NB4 (cell line): ENCODE data around the gene IBA57.

ENCODE experiments used
- MAX ChIP-seq: IDR thresholded peaks from 2 replicates; pipeline ENCODE4 v1.6.1; 2011; ENCODE audit warnings: low read depth, low read length
- TF ChIP-seq, protein P1 (sequence below): IDR thresholded peaks from one replicate; pipeline ENCODE4 v1.5.1; 2012; ENCODE audit warnings: low read depth, low read length

DNA sequence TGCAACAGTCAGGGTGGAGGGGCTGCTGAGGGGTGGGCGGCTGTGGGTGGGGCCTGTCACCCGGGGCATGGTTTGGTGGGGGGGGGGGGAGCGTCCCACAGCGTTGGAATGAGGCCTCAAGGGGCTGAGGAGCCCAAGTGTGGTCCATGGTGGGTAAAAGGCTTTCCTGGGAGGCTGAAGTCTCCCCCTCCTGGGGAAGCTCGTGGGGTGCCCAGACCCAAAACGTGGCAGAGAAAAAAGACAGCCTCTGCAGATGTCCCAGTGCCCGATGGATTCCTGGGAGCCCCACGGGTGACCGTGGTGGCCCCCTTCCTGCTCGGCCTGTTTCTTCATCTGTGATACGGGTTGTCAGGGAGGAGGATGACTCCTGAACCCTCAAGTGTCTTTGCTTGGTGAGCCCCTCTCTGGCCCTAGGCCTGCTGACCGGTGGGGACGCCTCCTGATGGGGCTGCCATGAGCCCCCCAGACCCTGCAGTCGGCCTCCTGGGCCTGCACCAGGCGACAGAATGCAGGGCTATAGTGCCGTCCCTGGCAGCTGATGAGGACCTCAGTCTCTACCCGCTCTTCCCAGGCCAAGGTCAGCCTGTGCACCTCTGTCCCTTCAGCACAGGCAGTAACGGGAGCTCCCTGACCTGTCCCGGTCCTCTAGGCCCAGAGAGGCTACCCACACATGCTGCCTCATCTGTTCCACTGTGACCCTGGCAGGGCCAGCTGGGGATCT is 43.4 kb downstream of the IBA57 start:
- TF ChIP-seq, protein P1, sequence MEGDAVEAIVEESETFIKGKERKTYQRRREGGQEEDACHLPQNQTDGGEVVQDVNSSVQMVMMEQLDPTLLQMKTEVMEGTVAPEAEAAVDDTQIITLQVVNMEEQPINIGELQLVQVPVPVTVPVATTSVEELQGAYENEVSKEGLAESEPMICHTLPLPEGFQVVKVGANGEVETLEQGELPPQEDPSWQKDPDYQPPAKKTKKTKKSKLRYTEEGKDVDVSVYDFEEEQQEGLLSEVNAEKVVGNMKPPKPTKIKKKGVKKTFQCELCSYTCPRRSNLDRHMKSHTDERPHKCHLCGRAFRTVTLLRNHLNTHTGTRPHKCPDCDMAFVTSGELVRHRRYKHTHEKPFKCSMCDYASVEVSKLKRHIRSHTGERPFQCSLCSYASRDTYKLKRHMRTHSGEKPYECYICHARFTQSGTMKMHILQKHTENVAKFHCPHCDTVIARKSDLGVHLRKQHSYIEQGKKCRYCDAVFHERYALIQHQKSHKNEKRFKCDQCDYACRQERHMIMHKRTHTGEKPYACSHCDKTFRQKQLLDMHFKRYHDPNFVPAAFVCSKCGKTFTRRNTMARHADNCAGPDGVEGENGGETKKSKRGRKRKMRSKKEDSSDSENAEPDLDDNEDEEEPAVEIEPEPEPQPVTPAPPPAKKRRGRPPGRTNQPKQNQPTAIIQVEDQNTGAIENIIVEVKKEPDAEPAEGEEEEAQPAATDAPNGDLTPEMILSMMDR = no peak
- TF ChIP-seq MAX = no peak
